ENCODE measurements around the gene SEBOX.
"Not testable (repeated sequence)": the region's sequence is repeated elsewhere in the genome, so short reads cannot be mapped to it uniquely, and the experiment has no call there.

SEBOX gene

DNA sequence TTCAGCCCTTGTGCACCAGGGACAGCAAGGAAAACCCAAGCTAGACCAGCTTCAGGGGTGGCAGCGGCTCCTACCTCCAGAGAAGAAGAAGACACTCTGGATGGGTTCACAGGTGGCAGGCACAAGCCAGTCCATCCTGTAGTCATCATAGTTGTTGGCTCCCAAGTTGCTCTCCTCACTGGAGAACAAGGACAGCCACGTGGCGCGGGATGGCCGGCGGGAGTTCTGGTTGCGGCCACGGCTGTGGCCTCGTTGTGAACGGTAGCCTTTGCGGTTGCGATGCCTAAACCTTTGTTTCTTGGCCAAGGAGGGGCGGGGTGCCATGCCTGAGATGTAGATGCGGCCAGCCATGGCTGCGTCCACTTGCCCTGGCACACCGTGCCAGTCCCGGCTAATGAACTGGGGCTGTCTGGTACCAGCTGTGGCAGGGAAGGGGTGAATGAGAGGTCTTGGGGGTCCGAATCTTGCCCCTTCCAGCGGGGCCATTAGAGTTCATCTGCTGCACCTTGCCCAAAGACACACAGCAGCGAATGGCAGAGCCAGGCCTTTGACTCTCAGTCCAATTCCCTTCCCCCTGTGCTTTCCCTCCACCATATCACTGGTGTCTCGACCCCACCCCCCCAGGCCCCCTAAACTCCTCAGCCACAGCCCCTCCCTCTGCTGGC, 2.8 kb upstream of the SEBOX start:
- no peak for DNase-seq

DNA sequence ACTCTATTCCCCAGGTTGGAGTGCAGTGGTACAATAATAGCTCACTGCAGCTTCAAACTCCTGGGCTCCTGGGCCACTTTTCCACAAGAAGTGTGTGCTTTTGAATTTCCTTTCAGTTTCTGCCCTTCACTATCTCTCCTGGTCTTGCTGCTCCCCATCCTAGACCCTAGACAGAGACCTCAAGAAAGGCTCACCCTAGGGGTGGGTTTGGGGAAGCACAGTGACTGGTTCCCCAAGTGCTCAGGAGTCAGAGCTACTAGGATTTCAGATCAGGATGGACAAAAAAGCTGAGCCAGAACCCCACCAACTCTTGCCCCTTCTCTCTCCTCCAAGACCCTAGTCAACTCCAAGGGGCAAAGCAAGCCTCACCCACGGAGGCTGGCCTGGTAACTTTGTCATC, 1.6 kb upstream of the SEBOX start:
- DNase-seq: no peak

DNA sequence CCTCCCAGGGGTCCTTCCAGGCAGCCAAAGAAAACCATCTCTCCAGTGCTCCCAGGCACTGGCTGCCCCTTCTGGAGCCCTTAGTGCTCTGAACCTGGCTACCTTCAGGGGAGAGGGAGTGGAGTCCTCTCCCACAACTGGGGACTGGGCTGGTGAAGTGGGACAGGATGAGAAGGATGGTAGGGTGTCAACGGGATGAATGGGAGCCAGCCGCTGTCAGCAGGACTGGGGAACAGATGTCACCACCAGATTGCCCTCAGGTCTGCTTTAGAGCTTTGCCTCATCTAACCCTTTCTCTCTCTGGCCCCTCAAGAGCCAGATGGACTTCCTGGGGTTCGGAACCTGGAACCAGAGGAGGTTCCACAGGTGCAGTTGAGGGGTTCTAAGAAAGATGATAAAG, 488 bp upstream of the SEBOX start:
- no peak for DNase-seq

DNA sequence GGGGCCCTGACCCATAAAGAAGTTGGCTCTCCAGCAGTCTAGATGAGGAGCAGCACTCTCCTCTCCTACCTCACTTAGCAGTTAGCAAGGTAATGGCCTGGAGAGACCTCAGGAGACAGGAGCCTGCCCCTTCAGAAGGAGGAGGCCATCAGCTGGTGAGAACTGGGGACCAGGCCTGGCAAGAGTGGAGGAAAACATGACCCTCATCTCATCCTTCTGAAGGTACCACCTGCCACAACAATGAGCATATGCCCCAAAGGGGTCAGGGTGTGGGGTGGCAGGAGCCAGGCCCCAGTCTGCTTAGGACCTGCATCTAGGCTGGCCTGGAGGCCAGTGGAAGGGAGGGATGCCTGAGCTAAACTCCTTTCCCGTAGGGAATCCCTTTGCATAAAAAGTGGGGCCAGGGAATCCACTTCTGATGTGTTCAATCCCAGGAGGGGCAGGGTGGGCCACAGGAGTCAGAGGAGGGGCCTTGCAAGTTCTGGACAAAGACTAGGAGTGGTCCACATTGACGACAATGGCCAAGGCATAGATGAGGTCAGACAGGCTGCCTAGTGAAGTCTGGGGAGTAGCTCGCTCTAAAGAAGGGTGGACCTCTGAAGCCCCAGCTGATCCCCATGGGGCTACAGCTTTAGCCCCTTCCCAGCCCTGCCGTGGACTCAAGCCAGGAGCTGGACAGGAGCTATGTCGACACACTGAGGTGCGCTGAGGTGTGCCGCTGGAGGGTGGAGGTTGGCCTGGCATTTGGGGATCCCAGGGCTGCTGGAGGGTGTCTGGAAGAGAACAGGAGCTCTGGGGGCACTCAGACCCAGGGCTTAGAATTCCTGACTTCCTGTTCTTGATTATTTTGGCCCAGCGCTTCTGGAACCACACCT, 986 bp downstream of the SEBOX start:
- DNase-seq: no peak

DNA sequence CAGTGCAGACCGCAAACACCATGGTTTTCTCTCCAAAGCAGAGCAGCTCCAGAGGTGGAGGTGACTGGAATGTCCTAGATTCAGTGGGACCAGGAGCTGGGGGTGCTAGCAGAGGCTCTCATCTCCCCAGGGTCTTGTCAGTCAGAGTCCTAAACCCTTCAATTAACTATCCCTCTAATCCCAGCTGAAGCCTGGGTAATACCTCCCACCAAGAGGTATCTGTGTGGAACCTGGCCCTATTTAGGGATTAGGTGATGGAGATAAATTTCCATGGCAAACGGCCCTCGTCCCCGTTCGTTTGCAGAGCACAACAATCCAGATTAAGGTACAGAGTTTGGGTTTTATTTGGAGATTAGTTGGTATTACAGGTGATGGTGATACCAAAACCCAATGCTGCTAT, 1.8 kb downstream of the SEBOX start:
- no peak for DNase-seq

DNA sequence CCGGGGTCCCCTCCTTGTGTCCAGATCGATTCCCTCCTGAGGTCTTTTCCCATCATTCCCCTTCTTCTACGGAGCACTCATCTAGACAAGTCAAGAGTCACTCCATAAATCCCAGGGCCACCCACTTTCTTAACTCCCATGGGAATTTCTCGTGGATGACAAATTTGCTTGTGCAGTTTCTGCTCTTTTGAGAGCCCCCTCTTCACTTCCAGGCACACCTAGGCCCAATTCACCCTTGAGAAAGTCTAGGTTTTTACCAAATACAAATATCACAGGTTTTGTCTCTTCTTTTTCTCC, 7.2 kb downstream of the SEBOX start:
- DNase-seq: no peak

DNA sequence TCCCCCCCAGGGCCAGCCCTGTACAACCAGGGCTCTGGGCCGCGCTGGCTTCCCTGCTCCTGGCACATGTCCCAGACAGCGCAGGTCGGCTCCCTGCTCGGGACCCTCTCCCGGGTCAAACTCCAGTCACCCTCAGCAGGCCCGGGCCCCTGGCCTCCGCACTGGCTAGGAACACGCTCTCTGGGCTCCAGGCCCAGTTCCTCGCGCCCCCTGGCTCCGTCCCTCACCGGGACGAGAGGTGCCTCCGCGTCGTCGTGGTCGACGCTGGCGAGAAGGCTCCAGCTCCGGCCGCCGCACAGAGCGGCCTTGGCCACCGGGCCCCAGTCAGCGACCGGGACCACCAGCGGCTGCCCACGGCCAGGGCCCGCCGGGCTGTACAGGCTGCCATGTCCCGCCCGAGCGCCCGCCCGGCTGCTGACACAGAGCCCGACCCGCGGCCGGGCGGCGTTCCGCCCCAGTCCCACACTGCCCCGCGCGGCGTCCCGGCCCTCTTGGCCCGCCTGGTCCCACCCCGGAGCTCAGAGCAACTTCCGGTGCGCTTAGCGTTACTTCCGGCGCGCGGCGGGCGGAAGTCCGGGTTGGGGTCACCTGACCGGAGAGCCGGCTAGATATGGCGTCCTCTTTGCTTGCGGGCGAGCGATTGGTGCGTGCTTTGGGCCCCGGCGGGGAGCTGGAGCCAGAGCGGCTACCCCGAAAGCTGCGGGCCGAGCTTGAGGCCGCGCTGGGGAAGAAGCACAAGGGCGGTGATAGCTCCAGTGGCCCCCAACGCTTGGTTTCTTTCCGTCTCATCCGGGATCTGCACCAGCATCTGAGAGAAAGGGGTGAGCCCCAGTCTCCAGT, 7.7 kb downstream of the SEBOX start, which contains the start of gene POLDIP2:
POLDIP2 (minus strand) TSS at position 467 of the 840 bp plus-strand sequence; CDS start at position 388, 79 bp downstream.
- peak; percentile 88 for DNase-seq

DNA sequence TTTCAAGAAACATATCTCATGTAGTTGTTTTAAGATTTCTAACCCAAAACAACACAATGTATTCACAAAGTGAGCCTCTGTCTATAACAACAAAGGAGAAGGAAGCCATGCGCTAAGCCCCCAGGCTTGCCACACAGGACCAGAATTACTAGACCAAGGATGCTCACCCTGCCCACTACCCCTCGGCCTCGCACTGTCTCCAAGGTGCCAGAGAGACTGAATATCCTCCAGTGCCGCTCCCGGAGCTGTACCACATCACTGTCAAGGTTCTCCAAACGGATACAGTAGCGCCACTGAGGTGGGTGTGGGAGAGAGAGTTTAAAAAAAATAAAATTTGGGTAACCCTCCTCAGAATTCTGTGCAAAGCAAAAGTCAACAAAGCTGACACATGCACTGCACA, 14.7 kb downstream of the SEBOX start:
- DNase-seq: no peak

DNA sequence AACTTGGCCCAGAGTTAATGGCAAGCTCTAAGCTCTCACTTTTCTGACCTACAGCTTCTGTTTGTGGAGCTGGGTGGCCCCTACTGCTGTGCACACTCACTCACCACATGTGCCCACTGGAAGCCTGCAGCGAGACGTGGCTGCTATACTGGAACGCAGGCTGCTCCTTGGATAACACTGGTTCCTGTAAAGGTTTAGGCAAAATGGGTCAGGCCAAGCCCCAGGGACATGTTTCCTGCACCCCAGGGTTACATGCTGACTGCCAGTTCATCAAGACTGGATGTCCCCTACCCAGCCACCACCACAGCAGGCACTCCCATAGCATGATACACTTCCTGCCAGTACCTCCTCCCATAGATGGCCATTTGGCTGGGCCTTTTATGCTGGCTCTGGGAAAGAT, 16.0 kb downstream of the SEBOX start:
- DNase-seq: no peak

DNA sequence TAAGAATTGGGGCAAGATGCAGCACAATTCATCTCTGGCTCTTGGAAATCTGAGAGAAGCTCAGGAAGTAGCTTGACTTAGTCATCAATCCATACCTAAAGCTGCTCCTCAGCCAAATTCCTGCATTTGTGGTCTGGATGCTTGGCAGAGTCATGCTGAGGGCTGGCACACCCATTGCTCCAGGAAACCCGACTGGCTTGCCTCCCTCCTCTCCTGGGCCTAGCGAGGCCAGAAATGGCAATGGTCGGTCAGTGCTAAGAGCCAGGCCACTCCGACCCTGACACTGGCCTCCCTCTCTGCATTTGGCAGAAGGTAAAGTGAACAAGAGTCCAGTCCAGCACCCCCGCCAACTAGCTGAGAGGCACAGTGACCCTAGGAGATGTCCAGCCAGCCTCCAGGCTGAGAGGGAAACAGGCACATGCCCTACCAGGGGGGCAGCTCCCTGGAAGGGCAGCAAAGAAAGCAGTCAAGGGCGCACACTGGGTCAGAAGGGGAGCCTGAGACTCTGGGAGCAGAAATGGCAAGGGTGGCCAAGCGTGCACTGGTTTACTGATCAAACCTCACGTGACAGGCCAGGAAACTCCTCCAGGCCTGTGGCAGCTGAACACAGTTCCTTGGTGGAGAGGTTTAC, 17.6 kb downstream of the SEBOX start:
- no peak for DNase-seq

DNA sequence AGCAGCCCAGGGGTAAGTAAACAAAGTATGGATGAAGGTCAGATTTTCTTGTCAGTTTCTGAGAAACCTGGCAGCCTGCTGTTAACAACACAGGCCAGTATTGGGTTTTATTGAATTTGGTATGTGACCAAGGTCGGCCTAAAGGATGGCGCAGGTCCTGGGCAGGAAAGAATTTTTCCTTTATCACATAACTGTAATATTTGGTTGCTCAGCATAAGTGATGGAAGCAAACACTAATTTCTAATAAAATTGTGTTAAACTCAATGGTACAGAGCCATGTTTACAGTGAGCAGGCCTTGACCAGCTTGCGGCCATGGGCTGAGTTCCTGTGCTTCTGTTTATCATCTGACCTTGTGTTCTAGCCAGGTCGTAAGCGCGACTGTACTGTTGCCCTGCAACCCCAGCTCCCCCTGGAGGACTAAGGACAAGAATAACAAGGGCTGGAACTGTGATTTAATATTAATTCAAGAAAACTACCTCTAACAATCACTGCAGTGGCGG, 18.2 kb downstream of the SEBOX start:
- no peak for DNase-seq

DNA sequence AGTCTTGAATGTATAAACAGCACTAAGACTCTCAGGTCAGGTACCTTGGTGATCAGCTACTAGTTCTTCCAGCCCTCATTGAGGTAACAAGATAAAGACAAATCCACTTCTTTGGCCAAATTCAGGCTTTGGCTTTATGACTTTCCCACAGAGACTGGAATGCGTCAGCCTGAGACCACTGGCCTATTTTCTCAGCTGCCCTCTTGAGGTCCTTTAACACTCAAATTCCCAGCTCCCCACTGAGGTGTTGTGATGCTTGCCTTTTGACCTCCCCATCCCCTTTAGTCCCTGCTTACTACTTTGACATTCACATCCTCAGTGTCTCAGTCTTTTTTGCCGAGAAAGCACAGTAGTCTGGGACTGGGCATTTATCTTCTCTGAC, 18.8 kb downstream of the SEBOX start:
- no peak for DNase-seq

DNA sequence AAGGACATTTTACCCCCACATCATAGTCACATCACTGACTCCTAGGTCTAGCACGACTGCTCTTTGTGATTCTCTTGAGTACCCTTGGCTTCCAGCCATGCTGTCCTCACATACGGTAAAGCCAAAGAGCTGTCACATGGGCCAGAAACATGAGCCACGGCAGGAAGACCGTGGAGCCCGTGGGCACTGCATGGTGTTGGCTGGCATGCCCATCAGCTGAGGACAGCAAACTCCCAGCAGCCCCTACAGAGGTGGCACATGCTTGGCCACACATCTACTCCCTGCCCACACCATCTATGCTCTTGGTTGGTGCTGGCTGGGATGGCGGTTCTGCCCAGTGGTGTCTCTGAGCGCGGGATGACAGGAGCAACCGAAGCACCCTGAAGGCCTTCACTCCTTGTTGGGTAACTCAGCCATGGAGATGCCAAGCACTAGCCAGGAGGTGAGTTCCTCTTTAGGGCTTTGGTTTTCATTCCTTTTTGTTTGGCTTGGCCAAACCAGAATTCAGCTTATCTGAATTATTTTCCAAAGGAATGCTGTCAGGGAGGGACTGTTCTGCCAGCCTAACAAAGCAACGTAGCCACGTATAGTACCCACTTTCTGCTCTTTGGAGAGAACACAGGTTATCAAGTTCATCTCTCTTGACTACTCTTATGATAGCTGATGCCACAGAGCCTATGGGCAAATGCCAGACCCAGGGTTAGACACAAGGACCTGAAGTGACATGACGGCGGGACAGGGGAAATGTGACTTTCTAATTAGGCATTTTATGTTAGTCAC, 19.4 kb downstream of the SEBOX start:
- DNase-seq: peak; percentile 13

DNA sequence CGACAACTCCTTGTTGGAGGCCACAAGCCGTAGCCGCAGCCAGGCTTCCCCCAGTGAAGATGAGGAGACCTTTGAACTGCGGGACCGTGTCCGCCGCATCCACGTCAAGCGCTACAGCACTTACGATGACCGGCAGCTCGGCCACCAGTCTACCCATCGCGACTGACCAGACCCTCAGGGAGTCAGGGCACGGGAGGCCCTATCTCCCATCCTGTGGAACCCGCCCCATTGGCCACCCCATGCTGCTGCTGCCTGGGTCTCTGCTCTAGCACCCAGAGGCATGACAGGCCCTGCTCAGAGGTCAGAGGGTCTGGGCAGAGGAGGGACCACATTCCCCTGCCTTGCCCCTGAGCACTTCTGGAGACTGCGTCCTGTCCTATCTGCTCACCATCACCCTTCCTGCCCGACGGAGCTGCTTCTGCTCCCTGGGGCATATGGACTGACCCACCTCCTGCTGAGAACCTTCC, 20.5 kb downstream of the SEBOX start:
- DNase-seq: no peak

DNA sequence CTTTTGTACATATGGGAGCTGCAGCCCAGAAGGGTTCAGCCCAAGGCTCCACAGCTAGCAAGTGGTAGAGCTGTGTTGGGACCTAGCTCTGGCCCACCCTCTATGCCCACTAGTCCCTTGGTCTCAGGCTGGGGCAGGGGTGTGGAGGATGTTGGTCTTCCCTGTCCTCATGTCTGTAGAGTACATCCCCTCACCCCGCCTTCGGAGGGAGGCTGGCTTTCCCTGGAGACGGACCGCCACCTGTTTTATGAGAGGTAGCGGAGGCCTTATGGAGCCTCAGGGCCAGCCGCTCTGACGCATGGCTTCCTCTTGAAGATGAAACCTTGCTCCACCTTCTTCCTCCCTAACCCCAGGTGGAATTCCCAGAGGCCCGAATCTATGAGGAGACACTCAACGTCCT, 21.0 kb downstream of the SEBOX start:
- DNase-seq: no peak

DNA sequence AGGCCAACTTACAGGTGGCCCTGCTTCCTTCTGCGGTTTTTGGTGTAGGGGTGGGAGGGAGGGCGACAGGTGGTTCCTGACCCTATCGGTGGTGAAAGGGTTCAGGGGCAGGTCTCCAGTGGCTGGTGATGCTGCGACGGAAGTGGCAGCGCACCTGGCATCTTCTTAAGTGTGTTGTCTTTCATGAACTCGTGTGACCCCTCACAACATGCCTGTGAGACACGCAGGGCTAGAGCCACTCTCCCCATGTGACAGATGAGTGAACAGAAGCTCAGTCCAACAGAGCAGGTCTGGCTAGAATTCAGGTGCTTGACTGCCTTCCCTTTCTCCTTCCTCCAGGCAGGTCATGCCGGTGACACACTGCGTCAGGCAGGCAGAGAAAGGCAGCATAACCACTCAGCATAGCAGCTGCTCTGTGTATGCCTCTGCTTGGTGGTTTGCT, 21.5 kb downstream of the SEBOX start:
- peak; percentile 72 for DNase-seq

DNA sequence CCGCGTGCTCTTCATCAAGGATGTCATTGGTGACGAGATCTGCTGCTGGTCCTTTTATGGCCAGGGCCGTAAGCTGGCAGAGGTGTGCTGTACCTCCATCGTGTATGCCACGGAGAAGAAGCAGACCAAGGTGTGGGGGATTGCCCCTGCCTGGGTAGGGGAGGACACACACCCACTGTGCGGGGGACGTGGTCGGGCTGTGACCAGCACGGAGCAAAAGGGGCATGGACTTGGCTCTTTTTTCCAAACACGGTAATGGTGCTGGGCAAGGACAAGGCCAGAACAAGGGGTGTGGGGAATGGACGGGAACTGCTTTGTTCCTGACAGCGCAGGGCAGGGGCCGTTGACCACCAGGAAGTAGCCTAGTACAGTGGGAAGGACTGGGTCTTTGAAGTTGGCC, 22.7 kb downstream of the SEBOX start:
- no peak for DNase-seq

DNA sequence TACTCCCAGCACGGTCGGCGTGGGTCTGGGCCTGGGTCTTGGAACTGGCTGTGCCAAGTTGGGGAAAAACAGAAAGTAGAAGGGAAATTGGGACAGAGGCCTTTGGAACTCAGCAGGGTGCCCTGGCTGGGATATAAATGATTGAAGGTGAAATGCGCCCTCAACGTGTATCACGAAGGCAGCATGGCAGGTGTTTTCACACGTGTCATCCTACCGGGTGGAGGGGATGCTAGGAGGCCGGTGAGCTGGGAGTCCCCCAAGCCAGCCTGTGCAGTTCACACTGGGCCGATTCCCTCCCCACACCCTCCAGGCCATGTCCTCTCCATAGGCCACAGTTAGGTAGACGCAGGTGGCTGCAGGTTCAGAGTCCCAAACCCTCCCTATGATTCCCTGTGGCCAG, 23.5 kb downstream of the SEBOX start:
- DNase-seq: no peak

DNA sequence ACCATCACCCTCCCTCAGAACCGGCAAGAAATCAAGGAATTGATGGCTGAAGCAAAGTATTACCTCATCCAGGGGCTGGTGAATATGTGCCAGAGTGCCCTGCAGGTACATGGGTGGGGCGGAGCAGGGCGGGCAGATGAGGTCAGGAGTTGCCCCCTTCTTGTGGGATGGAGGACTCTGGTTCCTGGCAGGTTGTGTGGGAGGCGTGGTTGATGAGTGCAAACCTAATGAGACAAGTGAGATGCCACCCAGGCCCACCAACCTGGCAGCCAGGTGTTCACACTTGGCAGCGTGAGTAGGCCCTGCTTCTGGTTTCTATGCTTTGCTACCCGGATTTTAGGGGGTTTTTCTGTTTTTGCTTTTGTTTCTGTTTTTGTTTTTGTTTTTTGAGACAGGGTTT, 24.6 kb downstream of the SEBOX start:
- DNase-seq: no peak

DNA sequence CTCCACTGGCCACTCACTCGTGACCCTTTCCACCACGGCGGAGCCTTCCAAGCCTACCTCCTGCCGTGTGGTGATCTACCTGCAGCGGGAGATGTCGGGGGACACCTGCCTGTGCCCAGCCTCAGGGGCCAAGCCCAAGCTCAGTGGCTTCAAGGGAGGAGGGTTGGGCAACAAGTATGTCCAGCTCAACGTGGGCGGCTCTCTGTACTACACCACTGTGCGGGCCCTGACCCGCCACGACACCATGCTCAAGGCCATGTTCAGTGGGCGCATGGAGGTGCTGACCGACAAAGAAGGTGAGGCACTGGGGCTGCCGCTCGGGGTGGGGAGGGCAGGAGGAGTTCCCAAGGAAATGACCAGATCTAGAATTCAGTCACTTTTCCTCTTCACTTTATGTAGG, 25.6 kb downstream of the SEBOX start:
- DNase-seq: no peak

DNA sequence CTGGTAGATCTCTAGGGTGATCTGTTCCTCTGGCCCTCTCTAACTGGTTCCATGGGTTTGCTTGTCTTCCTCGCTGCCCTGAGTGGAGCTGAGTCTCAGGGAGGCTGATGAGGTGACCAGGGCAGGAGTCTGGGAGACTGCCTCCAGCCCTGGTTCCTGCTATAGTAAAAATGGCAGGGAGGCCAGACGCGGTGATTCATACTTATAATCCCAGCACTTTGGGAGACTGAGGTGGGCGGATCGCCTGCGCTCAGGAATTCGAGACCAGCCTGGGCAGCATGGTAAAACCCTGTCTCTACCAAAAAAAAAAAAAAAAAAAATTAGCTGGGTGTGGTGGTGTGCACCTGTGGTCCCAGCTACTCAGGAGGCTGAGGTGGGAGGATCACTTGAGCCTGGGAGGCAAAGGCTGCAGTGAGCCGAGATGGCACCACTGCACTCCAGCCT, 26.2 kb downstream of the SEBOX start:
- not testable (repeated sequence) for DNase-seq

Data from NCI-H510A (cell line).